ENCODE results near the gene SMKR1.
A peak's percentile ranks its signal among the peaks of the same experiment; 100 is the strongest.
"Not testable (repeated sequence)": the region's sequence is repeated elsewhere in the genome, so short reads cannot be mapped to it uniquely, and the experiment has no call there.

SMKR1 gene

DNA sequence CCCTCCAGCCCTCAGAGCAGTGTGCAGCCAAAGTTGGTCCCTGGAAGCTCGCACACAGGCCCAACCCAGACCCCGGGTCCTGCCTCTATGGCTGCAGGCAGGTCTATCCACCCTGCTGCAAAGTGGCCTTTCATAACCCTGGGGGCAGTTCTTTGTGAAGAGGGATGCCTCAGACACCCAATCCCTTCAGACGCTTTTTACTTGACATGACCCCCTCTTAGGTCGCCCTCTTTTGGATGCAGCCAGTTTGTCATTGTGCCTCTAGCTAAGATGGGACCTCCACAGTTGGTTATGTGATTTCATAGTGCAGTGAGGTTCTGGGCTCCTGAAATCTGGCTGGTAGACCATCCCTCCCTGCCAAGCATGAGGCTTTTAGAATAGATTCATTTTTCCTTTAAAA, 27.3 kb downstream of the SMKR1 start:
- no peak for DNase-seq

DNA sequence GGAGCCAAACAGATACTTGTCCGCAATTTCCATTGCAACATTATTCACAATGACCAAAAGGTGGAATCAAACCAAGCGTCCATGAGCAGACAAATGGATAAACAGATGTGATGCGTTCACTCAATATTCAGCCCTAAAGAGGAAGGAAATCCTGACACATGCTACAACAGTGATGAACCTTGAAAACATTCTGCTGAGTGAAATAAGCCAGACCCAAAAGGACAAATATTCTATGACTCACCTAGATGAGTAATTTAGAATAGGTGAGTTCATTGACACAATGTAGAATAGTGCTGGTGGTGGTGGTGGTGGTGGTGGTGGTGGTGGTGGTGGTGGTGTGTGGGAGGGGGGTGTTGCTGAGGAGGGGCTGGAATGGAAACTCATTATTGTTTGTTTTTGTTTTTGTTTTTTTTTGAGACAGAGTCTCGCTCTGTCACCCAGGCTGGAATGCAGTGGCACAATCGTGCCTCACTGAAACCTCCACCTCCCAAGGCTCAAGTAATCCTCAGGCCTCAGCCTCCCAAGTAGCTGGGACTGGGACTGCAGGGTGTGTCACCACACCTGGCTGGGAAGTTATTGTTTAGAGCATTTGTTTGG, 28.6 kb downstream of the SMKR1 start:
- peak; percentile 86 for DNase-seq

GRCh38 chr7:129531721-129532120, 29.4 kb downstream of the SMKR1 start:
- no peak for DNase-seq

GRCh38 chr7:129532375-129532774, 30.0 kb downstream of the SMKR1 start:
- no peak for DNase-seq

DNA sequence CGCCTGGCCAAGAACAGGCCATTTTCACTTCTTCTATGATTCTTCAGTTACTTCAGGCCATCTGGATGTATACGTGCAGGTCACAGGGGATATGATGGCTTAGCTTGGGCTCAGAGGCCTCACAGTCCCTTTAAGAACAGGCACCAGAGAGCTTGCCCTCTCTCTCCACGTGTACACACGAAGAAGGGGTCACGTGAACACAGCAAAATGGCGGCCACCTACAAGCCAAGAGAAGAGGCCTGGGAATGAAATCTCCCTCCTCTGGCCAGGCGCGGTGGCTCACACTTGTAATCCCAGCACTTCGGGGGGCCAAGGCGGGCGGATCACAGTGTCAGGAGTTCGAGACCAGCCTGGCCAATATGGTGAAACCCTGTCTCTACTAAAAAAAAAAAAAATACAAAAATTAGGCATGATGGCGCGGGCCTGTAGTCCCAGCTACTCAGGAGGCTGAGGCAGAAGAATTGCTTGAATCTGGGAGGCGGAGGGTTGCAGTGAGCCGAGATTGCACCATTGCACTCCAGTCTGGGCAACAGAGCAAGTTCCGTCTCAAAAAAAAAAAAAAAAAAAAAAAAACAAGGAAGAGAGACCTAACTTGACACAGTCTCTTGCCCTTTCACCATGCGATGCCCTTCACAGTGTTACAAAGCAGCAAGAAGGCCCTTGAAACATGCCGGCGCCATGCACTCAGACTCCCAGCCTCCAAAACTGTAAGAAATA, 32.4 kb downstream of the SMKR1 start:
- DNase-seq, result not testable (repeated sequence)

- no peak for DNase-seq
Measured at GRCh38 chr7:129535896-129536295, 33.6 kb downstream of the SMKR1 start.

DNA sequence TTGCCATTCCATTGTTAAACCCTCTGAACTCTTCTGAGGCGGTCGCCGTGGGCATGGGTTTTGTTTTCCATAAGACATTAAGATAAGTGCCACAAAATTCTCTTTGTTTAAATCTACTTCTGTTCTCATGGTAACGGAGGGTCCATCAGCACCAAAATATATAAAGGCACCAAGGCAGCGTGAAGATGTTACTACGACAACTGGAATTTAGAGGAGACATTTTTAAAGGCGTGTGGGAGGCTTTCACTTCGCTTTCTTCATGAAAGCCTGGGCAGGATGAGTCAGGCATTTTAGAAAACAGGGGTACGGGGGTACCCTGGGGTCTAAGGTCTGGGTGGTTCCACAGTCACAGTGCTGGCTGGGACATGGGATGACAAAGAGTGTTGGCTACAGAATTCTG, 34.0 kb downstream of the SMKR1 start:
- DNase-seq, result no peak

GRCh38 chr7:129538790-129539189, 36.5 kb downstream of the SMKR1 start:
- no peak for DNase-seq

- DNase-seq, result no peak
Measured at GRCh38 chr7:129540340-129540739, 38.0 kb downstream of the SMKR1 start.

DNA sequence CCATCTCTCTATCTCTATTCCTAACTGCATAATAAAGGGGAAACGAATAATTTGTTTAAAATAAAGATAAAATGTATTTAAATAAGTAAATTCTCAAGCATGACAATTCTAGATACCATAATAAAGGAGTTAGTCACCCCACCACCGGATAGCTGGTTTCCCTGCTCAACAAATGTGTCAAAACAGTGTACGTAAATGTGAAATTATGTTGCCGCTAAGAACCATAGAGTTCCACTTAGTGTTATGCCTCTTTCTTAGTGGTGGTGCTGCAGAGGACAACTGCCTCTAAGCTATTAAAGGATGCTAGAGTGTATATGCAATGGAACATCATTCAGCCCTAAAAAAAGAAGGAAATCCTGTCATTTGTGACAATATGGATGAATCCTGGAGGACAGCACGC, 42.4 kb downstream of the SMKR1 start:
- no peak for DNase-seq

- no peak for DNase-seq
Measured at GRCh38 chr7:129550693-129551360, 48.5 kb downstream of the SMKR1 start.

GRCh38 chr7:129553899-129554461, 51.6 kb downstream of the SMKR1 start:
- peak; percentile 53 for DNase-seq

DNA sequence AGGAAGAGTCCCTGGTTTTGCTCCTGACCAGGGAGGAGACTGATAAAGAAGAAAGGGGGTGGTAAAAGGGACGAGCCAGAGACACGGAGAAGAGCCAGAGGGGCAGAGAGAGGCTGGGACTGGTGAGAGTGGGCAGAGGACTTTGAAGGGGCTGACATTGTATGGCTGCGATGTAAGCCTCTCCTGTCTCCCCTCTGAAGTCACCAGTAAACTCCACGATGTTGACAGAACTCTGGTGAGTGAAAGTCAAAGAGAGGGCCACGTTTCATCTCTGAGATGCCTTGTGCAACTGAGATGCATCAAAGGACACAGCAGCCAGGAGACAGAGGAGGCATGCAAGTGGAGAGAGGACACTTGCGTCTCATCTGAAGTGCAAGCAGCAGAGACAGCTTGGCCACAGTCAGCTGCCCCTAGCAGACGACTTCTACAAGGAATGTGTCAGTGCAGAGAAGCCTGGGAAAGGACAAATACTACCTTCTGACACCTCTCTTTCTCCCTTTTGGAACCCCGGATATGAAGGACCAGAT, 54.3 kb downstream of the SMKR1 start:
- no peak for DNase-seq

GRCh38 chr7:129557686-129558481, 55.6 kb downstream of the SMKR1 start:
- DNase-seq, result no peak

DNA sequence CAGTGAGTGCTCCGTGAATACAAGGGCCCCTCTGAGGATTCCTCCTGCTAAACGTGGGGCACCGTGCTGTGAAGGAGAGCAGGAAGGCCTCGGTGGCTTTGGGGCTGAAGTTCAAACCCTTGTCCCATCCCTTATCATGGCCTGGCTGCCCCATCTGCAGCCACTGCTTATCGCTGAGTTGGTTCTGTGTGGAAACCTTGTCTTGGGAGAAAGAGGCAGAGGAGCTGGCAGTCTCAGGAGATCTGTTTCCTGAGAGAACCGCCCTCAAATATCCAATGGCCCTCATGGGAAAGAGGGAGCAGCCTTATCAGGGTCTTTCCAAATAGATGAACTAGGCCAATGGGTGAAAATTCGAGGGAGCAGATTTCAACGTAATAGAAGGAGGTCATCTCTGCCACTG, 57.2 kb downstream of the SMKR1 start:
- no peak for DNase-seq

DNA sequence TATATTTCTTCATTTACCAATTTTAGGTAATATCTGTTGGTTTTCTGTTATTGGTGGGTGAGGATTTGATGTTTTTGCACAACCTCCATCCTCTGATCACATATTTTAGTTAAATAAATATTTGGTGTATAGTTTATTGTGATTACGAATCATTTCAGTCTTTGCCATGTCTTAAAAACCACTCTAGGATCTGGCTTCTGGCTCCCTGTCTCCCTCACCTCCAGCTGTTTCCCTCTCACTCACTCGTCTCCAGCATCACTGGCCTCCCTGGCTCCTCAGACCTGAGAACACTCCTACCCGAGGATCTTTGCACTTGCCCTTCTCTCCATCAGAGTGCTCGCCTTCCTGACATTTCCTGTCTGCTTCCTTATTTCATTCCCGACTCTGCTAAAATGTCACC, 58.5 kb downstream of the SMKR1 start:
- no peak for DNase-seq

DNA sequence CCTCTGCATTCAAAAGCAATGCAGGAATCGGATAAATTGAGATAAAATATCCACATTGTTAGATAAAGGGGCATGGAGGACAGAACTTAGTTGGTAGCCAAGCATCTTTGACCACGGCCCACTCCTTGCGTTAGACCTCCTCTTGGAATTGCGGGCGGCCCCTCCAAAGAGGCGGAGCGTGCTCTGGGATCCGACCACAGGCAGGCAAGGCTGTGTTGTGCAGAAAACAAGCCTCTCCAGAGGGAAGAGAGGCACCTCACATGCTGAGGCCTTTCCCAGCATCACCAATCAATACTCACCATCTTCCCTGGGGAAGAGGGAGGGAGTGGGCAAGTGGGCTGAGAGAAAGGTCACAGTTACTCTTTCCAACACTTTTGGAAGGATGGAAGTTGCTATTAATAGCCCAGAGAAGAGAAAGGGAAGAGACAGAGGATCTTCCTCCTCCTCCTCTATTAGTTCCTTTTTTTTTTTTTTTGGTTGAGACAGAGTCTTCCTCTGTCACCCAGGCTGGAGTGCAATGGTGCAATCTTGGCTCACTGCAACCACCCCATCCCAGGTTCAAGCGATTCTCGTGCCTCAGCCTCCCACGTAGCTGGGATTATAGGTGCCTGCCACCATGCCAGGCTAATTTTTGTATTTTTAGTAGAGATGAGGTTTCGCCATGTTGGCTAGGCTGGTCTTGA, 59.5 kb downstream of the SMKR1 start:
- no peak for DNase-seq

All from fibroblast of skin of abdomen (primary cell).